ENCODE data around the gene PPIL3. TPM values are rescaled to one million over a fixed set of nuclear protein-coding genes. Genes with fewer than 3 reads are reported as not detected.

PPIL3 gene
- total RNA-seq (2022; extraction: Qiagen RNA extraction; ENCODE audit: low read depth), result 20.1 to 30.1 TPM (median 25.7 TPM) in 5 replicates

GRCh38 chr2:200888704-200889625, at the start of gene PPIL3, which contains the start of gene NIF3L1:
Gene PPIL3, minus strand, starts transcription at chr2:200889077. Its CDS starts 1,462 bp downstream, at chr2:200887615.
Gene NIF3L1, plus strand, starts transcription at chr2:200889371. Its CDS starts 2,573 bp downstream, at chr2:200891944.

DNA sequence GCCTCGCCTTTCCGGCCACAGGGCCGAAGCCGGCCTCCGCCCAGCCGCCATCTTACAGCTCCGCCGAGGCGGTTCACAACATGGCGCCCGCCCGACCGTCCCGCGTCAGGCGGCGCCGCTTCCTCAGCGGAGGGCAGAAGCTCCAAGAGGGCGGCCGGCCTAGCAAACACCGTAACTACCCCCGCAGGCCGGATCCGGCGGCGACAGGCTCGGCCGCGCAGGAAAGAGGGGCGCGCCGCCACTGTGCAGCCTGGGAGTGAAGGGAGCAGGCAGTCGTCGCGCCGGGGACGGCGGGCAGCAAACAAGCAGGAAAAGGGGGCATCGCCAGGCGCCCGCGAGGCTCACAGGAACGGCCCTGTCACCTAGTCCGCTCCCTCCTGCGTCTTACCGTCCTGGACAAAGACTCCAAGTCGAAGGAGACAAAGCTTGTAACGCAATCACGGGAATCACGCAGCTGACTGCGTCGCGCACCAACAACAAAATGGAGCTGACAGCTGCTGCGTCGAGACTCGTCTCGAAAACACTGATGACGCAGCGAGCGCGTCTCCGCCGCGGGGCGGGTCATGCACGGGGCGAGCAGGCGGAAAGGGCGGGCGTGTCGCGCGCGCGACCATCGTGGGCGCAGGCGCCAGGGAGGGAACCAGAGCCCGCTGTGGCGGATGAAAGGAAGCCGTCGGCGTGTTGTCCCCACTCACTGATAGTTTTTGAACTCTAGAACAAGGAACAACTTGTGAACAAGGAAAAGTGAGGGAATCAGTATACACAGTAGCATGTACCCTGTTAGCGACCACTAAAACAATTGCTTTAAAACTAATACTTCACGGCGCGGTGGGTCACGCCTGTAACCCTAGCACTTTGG, 24.5 kb downstream of the PPIL3 start, which contains the start of gene CLK1:
CLK1 (minus strand) TSS at position 483 of the 859 bp plus-strand sequence. CDS start 2,796 bp downstream, outside the sequence.

Other genes with a start within 250 kb of the PPIL3 start
- gene BZW1, start 77.2 kb downstream of the PPIL3 start, total RNA-seq (2022; extraction: Qiagen RNA extraction; ENCODE audit: low read depth), result 365 to 682 TPM (median 464 TPM) in 5 replicates
- gene CLK1, start 24.4 kb downstream of the PPIL3 start, total RNA-seq (2022; extraction: Qiagen RNA extraction; ENCODE audit: low read depth), result 37.6 to 46.2 TPM (median 44.8 TPM) in 5 replicates
- gene NIF3L1, start 294 bp upstream of the PPIL3 start, total RNA-seq (2022; extraction: Qiagen RNA extraction; ENCODE audit: low read depth), result 35.9 to 46.2 TPM (median 43.4 TPM) in 5 replicates
- gene ORC2, start 74.6 kb upstream of the PPIL3 start, total RNA-seq (2022; extraction: Qiagen RNA extraction; ENCODE audit: low read depth), result 9.8 to 19.3 TPM (median 15.4 TPM) in 5 replicates
- gene HYCC2, start 182.6 kb upstream of the PPIL3 start, total RNA-seq (2022; extraction: Qiagen RNA extraction; ENCODE audit: low read depth), result 2.7 to 5.8 TPM (median 4.8 TPM) in 5 replicates
- 126 to 148 TPM (median 138 TPM) in 5 replicates for gene NDUFB3, start 182.9 kb upstream of the PPIL3 start, total RNA-seq (2022; extraction: Qiagen RNA extraction; ENCODE audit: low read depth)
- gene CFLAR, start 227.1 kb upstream of the PPIL3 start, total RNA-seq (2022; extraction: Qiagen RNA extraction; ENCODE audit: low read depth), result 63.4 to 80.2 TPM (median 72.4 TPM) in 5 replicates

Data from A549 treated with DMSO at 1 μM for 4 hours (cell line).